Neural progenitor cell (in vitro differentiated cells): ENCODE measurements around the gene MICA. TPM values are rescaled to one million over a fixed set of nuclear protein-coding genes. Genes with fewer than 3 reads are reported as not detected.
A peak's percentile ranks its signal among the peaks of the same experiment; 100 is the strongest.
"Not testable (repeated sequence)": the region's sequence is repeated elsewhere in the genome, so short reads cannot be mapped to it uniquely, and the experiment has no call there.

Source experiments
- DNase-seq: peaks from one replicate; pipeline ENCODE4 v3.0.0-alpha.2; 2016; ENCODE audit warnings: low spot score
- H2AFZ ChIP-seq: fragments of 200-600 bp; sonication (generic); replicated peaks from 2 replicates; pipeline ENCODE4 v1.6.1; 2016; ENCODE audit warnings: antibody characterized with exemption
- H3F3A ChIP-seq: fragments of 200-600 bp; sonication (generic); 2 replicates; pipeline ENCODE4 v1.6.1; 2016; ENCODE audit warnings: antibody characterized with exemption, low read depth
- H3K27ac ChIP-seq: fragments of 200-600 bp; sonication (generic); 2 replicates; pipeline ENCODE4 v1.5.1; 2016; ENCODE audit warnings: mild to moderate bottlenecking
- H3K27me3 ChIP-seq: fragments of 200-600 bp; sonication (generic); 2 replicates; pipeline ENCODE4 v1.6.1; 2016; ENCODE audit warnings: mild to moderate bottlenecking, moderate library complexity
- H3K36me3 ChIP-seq: fragments of 200-600 bp; sonication (generic); 2 replicates; pipeline ENCODE4 v1.5.1; 2016
- H3K4me1 ChIP-seq: fragments of 200-600 bp; sonication (generic); 2 replicates; pipeline ENCODE4 v1.6.1; 2016; ENCODE audit warnings: mixed run types
- H3K4me2 ChIP-seq: fragments of 200-600 bp; sonication (generic); 2 replicates; pipeline ENCODE4 v1.6.1; 2016
- H3K4me3 ChIP-seq: fragments of 200-600 bp; sonication (generic); 2 replicates; pipeline ENCODE4 v1.5.1; 2016
- H3K79me2 ChIP-seq: fragments of 200-600 bp; sonication (generic); 2 replicates; pipeline ENCODE4 v1.6.1; 2016; ENCODE audit warnings: low read depth
- H3K9ac ChIP-seq: fragments of 200-600 bp; sonication (generic); 2 replicates; pipeline ENCODE4 v1.6.1; 2016
- H3K9me3 ChIP-seq: fragments of 200-600 bp; sonication (generic); 2 replicates; pipeline ENCODE4 v1.5.1; 2016; ENCODE audit warnings: low read depth
- H4K20me1 ChIP-seq: fragments of 200-600 bp; sonication (generic); 2 replicates; pipeline ENCODE4 v1.6.1; 2016; ENCODE audit warnings: low read depth
- H3K27ac Mint-ChIP-seq: 3 replicates; pipeline ENCODE4 v1.8.0; 2021; ENCODE audit warnings: mixed read lengths
- H3K27me3 Mint-ChIP-seq: 2 replicates; pipeline ENCODE4 v1.8.0; 2022; ENCODE audit warnings: low read depth, mild to moderate bottlenecking, inconsistent platforms, moderate library complexity, mixed read lengths; ENCODE audit not compliant: insufficient read depth
- H3K36me3 Mint-ChIP-seq: 3 replicates; pipeline ENCODE4 v1.8.0; 2021; ENCODE audit warnings: mixed read lengths
- H3K4me1 Mint-ChIP-seq: 3 replicates; pipeline ENCODE4 v1.8.0; 2021; ENCODE audit warnings: mixed read lengths
- H3K4me3 Mint-ChIP-seq: 3 replicates; pipeline ENCODE4 v1.8.0; 2021; ENCODE audit warnings: mild to moderate bottlenecking, moderate library complexity, mixed read lengths
- H3K9me3 Mint-ChIP-seq: 3 replicates; pipeline ENCODE4 v1.8.0; 2020; ENCODE audit warnings: mixed read lengths
- EZH2 ChIP-seq: fragments of 200-600 bp; sonication (generic); IDR thresholded peaks from 2 replicates; pipeline ENCODE4 v1.6.1; 2017; ENCODE audit warnings: antibody characterized with exemption, mild to moderate bottlenecking, moderate library complexity
- EZH2phosphoT487 ChIP-seq: fragments of 200-600 bp; sonication (generic); IDR thresholded peaks from 2 replicates; pipeline ENCODE4 v1.6.1; 2017; ENCODE audit warnings: antibody characterized with exemption
- total RNA-seq: library from RNA; depleted of rRNA; stranded (reverse); fragments of >200 nt; gene quantifications from 2 replicates; pipeline ENCODE4 v1.2.3, GENCODE V29; 2015; ENCODE audit warnings: low replicate concordance
- TF ChIP-seq, protein P1 (sequence below): fragments of 200-600 bp; sonication (generic); IDR thresholded peaks from 2 replicates; pipeline ENCODE4 v1.5.1; 2017; ENCODE audit warnings: antibody characterized with exemption, mild to moderate bottlenecking

Gene MICA
- total RNA-seq, 1 donor from 2014 or later, result 15.0 TPM

DNA sequence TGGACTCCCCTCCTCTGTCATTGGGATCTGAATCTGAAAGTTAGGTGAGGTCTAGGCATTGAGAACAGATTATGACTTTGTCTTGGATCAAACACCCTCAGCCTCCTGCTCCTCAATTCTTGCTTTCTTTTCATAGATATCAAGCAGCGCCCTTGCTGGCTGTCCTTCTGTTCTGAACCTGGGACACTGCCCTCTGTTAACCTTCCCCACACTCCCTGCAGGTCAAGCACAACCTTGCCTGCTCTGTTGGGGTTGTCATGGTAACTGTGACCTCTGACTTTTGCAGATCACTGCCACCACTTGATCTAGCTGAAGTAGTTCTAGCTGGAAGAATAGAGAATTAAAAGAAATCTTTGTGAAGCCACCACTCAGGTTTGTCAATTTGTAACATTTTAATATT lies 16.4 kb upstream of the MICA start:
- Histone ChIP-seq H3K27ac (no peak overlapping the region), H2AFZ (no peak overlapping the region), H3K27me3 (no peaks in the 10 kb centered on the region), H3K36me3 (no peaks in the 10 kb centered on the region), H3K9me3 (no peaks in the 10 kb centered on the region), H3K9ac (no peak overlapping the region), H3K4me1 (peaks cover 4% of the 10 kb centered on the region), H3K4me2 (no peak overlapping the region), H4K20me1 (no peaks in the 10 kb centered on the region), H3K79me2 (no peaks in the 10 kb centered on the region), H3F3A (peaks cover 3% of the 10 kb centered on the region), H3K4me3 (no peak overlapping the region)
- H3K4me1 Mint-ChIP-seq, result peaks cover 37% of the 10 kb centered on the region
- H3K36me3 Mint-ChIP-seq, result no peaks in the 10 kb centered on the region
- TF ChIP-seq EZH2phosphoT487 (no peak), EZH2 (no peak)
- TF ChIP-seq, protein P1, sequence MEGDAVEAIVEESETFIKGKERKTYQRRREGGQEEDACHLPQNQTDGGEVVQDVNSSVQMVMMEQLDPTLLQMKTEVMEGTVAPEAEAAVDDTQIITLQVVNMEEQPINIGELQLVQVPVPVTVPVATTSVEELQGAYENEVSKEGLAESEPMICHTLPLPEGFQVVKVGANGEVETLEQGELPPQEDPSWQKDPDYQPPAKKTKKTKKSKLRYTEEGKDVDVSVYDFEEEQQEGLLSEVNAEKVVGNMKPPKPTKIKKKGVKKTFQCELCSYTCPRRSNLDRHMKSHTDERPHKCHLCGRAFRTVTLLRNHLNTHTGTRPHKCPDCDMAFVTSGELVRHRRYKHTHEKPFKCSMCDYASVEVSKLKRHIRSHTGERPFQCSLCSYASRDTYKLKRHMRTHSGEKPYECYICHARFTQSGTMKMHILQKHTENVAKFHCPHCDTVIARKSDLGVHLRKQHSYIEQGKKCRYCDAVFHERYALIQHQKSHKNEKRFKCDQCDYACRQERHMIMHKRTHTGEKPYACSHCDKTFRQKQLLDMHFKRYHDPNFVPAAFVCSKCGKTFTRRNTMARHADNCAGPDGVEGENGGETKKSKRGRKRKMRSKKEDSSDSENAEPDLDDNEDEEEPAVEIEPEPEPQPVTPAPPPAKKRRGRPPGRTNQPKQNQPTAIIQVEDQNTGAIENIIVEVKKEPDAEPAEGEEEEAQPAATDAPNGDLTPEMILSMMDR, result no peak
- H3K4me3 Mint-ChIP-seq, result peak overlapping the region; percentile 70
- H3K27ac Mint-ChIP-seq, result peak overlapping the region; percentile 76
- peak; percentile 44 for DNase-seq
- H3K9me3 Mint-ChIP-seq, result peaks cover 5% of the 10 kb centered on the region
- H3K27me3 Mint-ChIP-seq, result peaks cover 11% of the 10 kb centered on the region

DNA sequence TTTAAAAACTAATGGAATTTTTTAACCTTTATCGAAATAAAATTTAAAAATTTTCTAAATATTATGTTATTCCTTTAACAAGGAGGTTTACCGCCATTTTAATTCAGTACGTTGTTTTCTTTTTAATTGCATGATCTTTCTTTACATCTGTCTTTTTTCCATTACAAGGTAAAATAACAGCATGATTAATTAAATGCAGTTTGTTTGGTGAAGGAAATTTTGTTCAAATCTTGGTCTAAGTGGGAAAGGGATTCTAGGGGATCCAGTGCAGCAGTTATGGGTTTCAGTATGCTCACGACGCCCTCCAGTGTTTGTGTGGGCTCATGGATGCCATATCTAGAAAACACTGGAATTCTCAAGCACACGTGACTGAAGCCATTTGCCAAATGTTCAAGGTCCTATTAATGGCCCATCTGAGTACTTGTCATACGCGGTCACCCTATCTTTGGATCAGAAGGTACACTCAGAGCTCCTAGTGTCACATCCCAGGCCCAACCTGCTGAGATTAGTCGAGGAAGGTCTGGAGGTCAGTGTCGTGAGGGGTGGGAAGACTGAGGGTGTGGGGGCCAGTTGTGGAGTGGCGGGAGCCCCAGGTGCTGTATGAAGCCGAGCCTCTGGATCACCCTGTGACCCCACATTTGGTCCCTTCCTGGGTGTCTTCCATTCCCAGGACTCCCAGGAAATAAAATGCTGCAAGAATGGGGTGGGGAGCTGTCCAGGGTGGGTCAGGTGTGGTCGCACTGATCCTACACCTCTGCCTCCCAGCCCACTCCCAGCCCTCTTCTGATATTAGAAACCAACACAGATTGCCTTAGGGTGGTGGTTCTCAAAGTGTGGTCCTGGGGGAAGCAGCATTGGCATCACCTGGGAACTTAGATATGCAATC lies 14.2 kb upstream of the MICA start:
- not testable (repeated sequence) for H3K36me3 ChIP-seq, H3K36me3 Mint-ChIP-seq, H3F3A ChIP-seq, H3K27ac Mint-ChIP-seq, H2AFZ ChIP-seq, H3K4me2 ChIP-seq, H3K4me3 Mint-ChIP-seq, H3K79me2 ChIP-seq, H3K27ac ChIP-seq, DNase-seq, H4K20me1 ChIP-seq, H3K4me3 ChIP-seq, H3K27me3 ChIP-seq, H3K9me3 Mint-ChIP-seq, H3K9ac ChIP-seq, H3K9me3 ChIP-seq
- Mint-ChIP-seq H3K27me3 (peaks cover 11% of the 10 kb centered on the region), H3K4me1 (peaks cover 42% of the 10 kb centered on the region)
- H3K4me1 ChIP-seq, result peaks cover 12% of the 10 kb centered on the region

DNA sequence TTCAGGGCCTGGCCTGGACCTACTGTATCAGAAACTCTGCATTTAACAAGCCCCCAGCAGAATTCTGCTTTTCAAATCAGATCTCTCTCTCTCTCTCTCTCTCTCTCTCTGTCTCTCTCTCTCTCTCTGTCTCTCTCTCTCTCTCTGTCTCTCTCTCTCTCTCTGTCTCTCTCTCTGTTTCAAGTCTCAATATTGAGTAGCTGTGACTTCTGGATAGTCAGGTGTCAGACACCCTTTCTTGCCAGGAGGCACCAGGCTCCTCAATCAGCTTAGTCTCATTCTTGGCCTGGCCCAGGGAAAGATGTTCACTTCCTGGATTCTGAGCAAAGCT lies 13.6 kb upstream of the MICA start:
- not testable (repeated sequence) for H3F3A ChIP-seq, H3K9me3 Mint-ChIP-seq, H3K9me3 ChIP-seq, H3K4me3 ChIP-seq, H3K4me2 ChIP-seq, H3K79me2 ChIP-seq, H3K27ac ChIP-seq, DNase-seq, H2AFZ ChIP-seq, H4K20me1 ChIP-seq, H3K27me3 ChIP-seq, H3K9ac ChIP-seq, H3K27ac Mint-ChIP-seq, H3K36me3 ChIP-seq, H3K27me3 Mint-ChIP-seq, H3K36me3 Mint-ChIP-seq
- H3K4me1 ChIP-seq, result peaks cover 15% of the 10 kb centered on the region
- peaks cover 40% of the 10 kb centered on the region for H3K4me1 Mint-ChIP-seq
- peak overlapping the region; percentile 27 for H3K4me3 Mint-ChIP-seq

DNA sequence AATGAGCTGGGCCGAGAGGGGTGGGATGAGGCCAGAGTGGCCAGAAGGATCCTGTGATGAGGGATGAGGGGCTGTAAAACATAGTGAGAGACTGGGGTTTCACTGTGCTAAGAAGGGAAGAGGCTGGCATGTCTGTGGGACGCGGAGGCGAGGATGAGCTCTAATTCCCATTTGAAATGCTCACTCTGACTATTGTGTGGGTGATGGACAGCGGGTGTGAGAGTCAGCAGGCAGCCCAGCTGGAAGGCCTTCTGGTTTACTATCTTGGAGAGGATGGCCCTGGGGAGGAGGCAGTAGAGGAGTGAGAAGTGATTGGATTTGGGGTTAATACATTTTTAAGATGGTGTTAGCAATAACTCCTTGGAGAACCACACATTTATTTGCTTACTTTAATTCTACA lies 9.5 kb upstream of the MICA start:
- H3K27me3 ChIP-seq, result no peaks in the 10 kb centered on the region
- H3K36me3 ChIP-seq, result no peaks in the 10 kb centered on the region
- peaks cover 19% of the 10 kb centered on the region for H3F3A ChIP-seq
- no peak overlapping the region for H3K27ac ChIP-seq
- H3K4me3 ChIP-seq, result no peak overlapping the region
- H4K20me1 ChIP-seq, result no peaks in the 10 kb centered on the region
- TF ChIP-seq EZH2phosphoT487, result no peak
- TF ChIP-seq, protein P1, result no peak
- no peak for TF ChIP-seq EZH2
- no peak overlapping the region for H3K9ac ChIP-seq
- peaks cover 11% of the 10 kb centered on the region for H3K4me1 ChIP-seq
- no peaks in the 10 kb centered on the region for H3K9me3 ChIP-seq
- no peak overlapping the region for H2AFZ ChIP-seq
- no peak overlapping the region for H3K27ac Mint-ChIP-seq
- peaks cover 11% of the 10 kb centered on the region for H3K27me3 Mint-ChIP-seq
- peaks cover 4% of the 10 kb centered on the region for H3K9me3 Mint-ChIP-seq
- peak overlapping the region; percentile 55 for H3K4me2 ChIP-seq
- no peaks in the 10 kb centered on the region for H3K36me3 Mint-ChIP-seq
- DNase-seq, result peak; percentile 39
- H3K4me1 Mint-ChIP-seq, result peaks cover 15% of the 10 kb centered on the region
- no peak overlapping the region for H3K4me3 Mint-ChIP-seq
- H3K79me2 ChIP-seq, result no peaks in the 10 kb centered on the region
